D341Med (cell line): ENCODE measurements around the gene COA1.
"Not testable (repeated sequence)": the region's sequence is repeated elsewhere in the genome, so short reads cannot be mapped to it uniquely, and the experiment has no call there.

Experiments
- DNase-seq: peaks from one replicate; pipeline ENCODE4 v3.0.0; 2012; ENCODE audit warnings: low spot score

Gene COA1, protein sequence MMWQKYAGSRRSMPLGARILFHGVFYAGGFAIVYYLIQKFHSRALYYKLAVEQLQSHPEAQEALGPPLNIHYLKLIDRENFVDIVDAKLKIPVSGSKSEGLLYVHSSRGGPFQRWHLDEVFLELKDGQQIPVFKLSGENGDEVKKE

DNA sequence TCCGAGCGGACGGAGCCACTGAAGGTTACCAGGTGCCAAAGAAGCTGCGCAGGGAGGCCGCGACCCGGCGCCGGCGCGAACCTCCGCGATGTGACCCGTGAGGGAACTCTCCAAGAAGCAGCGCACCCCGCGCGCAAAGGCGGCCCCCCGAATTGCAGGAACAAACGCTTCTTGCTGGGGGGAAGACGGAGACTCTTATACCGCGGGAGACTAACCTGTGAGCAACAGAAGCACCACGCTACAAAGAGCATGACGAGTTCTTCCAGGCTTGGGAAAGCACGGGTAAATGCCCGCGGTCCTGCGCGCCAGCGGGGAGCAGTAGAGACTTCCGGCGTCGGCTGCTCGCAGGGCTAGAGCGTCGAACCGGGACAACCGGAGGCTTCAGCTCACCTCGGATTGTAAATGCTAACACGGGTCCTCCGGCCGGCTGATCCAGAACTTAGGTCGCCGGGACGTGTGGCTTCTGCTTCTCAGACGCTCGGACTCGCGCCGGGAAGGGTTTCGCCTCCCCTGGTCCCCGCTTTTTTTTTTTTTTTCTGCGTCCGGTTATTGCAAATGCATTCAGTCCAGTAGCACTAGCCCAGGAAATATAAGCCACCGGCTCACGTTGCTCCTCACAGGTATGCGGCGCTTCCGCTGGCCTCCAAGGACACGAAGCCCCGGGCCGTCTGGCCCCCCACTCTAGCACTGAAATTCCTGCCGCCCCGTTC, at the start of gene COA1:
Gene COA1, minus strand, starts transcription at position 310 of the 710 bp plus-strand sequence. CDS start 80,909 bp downstream, outside the sequence.
- peak; percentile 92 for DNase-seq

DNA sequence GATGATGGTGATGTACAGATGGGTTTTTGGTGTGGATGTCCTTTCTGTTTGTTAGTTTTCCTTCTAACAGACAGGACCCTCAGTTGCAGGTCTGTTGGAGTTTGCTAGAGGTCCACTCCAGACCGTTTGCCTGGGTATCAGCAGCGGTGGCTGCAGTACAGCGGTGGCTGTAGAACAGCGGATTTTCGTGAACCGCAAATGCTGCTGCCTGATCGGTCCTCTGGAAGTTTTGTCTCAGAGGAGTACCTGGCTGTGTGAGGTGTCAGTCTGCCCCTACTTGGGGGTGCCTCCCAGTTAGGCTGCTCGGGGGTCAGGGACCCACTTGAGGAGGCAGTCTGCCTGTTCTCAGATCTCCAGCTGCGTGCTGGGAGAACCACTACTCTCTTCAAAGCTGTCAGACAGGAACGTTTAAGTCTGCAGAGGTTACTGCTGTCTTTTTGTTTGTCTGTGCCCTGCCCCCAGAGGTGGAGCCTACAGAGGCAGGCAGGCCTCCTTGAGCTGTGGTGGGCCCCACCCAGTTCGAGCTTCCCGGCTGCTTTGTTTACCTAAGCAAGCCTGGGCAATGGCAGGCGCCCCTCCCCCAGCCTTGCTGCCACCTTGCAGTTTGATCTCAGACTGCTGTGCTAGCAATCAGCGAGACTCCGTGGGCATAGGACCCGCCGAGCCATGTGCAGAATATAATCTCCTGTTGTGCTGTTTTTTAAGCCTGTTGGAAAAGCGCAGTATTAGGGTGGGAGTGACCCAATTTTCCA, 49.1 kb upstream of the COA1 start:
- not testable (repeated sequence) for DNase-seq

DNA sequence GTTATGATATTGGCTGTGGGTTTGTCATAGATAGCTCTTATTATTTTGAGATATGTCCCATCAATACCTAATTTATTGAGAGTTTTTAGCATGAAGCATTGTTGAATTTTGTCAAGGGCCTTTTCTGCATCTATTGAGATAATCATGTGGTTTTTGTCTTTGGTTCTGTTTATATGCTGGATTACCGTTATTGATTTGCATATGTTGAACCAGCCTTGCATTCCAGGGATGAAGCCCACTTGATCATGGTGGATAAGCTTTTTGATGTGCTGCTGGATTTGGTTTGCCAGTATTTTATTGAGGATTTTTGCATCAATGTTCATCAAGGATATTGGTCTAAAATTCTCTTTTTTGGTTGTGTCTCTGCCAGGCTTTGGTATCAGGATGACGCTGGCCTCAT, 45.9 kb upstream of the COA1 start:
- DNase-seq = not testable (repeated sequence)

DNA sequence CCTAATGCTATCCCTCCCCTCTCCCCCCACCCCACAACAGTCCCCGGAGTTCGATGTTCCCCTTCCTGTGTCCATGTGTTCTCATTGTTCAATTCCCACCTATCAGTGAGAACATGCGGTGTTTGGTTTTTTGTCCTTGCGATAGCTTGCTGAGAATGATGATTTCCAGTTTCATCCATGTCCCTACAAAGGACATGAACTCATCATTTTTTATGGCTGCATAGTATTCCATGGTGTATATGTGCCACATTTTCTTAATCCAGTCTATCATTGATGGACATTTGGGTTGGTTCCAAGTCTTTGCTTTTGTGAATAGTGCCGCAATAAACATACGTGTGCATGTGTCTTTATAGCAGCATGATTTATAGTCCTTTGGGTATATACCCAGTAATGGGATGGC, 43.9 kb upstream of the COA1 start:
- DNase-seq = not testable (repeated sequence)

DNA sequence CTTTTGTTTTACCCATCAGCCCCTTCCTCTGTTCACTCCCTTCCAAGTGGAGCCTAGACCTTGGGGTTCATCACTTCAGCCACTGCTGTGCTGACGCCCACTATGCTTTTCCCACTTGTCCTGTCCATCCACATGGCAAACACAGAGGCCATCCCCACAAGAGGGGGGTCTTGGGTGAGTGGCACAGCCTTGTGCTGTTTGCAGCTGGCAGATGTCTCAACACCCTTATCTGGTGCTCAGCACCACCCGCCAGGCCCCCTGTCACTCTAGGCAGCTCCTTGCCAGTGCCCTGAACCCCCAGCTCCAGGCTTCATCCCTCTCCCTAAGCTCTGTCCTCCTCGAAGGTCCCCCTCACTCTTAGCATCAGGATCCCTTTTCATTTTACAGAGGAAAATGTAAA, 42.2 kb upstream of the COA1 start:
- no peak for DNase-seq

DNA sequence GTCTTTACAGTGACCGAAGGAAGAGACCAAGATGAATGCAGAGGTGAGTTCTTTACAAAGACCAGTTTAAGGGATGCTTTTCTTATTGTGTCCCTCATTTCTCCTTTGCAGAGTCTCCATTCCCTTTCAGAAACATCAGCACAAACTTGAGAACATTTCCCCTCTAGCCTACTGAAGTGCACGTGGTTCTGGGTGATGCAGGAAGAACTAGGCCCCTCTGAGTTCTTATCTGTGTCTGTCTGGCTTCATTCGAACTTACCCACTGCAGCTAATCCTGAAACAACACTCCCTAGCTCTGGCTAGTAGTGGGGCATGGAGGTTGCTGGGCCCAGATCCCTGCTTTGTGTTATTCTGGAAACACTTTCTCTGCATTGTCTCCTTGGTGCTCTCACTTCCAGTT, 41.8 kb upstream of the COA1 start:
- DNase-seq = no peak

DNA sequence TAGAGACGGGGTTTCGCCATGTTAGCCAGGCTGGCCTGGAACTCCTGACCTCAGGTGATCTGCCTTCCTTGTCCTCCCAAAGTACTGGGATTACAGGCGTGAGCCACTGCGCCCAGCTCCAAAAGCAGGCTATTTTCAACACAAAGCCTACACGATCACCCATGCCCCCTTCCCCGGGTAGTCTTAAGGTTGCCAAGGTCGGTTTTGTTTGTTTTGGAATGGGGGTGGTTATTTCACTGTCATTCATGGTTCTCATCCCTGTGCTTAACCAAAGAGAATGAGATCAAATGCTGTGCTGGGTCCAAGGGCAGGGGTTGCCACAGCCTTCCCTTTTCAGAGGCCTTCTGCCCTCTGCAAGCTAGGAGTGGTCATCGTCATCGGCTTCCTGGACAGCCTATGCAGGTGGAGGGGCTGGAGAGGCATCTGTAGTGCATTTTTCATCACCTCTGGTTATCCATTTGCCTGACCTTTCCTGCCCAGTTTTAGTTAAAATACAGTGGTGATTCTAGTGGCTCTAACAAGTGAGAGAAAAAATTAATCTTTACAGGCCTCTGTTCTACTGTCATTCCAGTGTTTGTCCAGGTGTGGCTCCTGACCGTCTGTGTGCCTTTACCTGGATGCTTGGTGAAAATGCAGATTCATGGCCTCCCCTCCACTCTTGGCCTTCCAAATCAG, 40.6 kb upstream of the COA1 start:
- DNase-seq = no peak

DNA sequence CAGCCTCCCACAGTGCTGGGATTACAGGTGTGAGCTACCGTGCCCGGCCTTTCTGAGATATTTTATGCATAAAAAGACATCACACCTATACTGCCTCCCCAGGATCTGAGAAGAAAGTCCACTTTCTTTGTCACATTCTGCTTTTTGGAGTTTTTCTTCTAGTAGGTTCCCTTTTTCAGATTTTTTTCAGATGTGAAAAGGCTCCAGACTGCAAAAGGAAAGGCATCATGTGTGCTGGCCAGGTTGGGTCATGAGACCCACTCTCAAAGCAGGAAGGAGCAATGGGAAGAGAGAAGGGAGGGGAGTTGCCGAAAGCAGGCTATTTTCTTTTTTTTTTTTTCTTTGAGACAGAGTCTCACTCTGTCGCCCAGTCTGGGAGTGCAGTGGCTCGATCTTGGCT, 40.0 kb upstream of the COA1 start:
- DNase-seq = no peak

DNA sequence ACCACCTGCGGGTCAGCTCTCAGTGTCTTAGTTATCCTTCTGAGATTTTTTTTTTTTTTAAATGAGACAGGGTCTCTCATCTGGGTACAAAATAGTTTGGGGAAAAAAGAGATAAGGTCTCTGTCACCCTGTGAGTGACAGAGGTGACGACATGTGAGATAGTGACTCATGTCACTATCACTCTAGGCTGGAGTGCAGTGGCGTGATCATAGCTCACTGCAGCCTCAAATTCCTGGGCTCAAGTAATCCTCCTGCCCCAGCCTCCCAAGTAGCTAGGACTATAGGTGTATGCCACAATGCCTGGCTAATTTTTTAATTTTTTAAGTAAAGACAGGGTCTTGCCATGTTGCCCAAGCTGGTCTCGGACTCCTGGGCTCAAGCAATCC, 39.6 kb upstream of the COA1 start:
- no peak for DNase-seq

DNA sequence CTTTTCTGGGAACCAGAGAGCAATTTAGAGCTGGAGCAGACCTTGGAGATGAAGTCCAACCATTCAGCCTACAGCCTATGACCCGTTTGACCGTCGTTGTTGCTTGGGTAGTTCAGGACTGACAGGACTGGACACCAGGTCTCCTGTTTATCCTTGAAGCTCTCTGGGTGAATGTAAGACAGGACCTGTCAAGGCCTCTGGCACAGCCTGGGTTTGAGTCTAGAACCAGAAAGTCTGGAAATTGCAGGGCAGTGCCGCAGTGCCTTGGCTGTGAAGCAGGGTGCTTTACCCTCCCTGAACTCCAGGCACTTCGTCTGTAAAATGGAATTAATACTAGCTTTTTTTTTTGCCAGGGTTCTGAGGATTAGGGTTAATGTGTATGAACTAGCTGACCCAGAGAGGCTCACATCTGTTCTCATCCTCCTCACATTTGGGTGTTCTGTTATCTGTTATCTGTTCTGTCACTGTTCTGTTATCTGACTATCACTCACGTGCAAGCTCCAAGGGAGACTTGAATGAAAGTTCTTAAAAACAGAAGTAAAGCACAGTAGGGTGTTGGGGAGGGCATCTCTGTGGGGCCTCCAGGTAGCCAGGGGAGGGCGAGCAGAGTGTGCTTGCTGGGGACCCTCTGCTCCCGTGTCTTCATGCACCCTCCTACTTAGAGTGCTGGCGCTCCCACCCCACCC, 39.0 kb upstream of the COA1 start:
- DNase-seq = no peak

DNA sequence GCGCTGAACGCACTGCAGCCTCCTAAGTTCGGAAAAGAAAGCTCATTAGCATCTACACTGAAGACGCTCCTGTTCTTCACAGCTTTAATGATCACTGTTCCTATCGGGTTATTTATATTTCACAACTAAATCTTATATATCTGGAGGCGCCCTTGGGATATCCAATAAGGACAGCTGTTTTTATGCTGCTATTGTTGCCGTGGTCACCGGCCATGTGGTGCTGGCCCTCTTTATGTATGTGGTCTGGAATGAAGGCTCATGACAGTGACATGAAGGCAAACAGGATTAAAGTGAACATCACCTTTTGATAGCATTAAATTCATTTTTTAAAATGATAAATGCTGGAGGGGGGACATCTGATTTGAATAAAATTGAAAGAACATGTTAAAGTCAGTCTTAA, 38.0 kb upstream of the COA1 start:
- no peak for DNase-seq

DNA sequence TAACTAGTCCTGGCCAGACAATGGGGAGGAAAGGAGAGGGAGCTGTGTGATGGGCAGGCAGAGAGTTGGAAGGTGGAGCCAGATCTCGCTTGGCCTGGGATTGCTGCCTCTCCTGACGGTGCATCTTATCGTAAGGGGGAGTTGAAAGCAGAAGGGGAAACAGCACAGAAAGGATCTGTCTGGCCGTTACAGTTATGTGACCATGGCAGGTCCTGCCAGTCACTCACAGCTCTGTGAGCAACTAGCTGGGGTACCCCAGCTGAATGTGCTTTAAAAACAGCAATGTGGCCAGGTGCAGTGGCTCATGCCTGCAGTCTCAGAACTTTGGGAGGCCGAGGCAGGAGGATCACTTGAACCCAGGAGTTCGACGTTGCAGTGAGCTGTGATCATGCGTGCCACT, 37.2 kb upstream of the COA1 start:
- no peak for DNase-seq

DNA sequence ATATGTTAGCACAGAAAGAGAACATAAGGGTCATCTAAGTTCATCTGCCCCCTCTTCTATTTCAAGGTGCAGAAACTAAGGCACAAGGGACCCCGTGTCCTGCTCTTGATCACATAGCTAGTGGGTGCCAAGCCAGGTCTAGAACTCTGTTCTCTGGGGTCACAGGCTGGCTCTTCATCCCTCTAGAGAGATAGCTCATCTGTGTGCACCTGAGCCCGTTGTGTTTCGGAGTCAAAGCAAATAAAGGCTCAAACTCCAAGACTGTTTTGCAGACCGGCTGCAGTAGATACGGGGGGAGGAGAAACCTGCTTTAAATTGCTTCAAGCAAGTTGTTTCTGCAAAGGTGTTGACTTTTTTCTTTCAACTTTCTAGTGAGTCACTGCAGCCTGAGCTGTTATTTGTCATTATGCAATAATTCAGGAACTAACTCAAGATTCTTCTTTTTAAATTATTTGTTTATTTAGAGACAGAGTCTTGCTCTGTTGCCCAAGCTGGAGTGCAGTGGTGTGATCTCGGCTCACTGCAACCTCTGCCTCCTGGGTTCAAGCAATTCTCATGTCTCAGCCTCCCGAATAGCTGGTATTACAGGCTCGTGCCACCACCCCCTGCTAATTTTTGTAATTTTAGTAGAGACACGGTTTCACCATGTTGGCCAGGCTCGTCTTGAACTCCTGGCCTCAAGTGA, 35.6 kb upstream of the COA1 start:
- DNase-seq = no peak

DNA sequence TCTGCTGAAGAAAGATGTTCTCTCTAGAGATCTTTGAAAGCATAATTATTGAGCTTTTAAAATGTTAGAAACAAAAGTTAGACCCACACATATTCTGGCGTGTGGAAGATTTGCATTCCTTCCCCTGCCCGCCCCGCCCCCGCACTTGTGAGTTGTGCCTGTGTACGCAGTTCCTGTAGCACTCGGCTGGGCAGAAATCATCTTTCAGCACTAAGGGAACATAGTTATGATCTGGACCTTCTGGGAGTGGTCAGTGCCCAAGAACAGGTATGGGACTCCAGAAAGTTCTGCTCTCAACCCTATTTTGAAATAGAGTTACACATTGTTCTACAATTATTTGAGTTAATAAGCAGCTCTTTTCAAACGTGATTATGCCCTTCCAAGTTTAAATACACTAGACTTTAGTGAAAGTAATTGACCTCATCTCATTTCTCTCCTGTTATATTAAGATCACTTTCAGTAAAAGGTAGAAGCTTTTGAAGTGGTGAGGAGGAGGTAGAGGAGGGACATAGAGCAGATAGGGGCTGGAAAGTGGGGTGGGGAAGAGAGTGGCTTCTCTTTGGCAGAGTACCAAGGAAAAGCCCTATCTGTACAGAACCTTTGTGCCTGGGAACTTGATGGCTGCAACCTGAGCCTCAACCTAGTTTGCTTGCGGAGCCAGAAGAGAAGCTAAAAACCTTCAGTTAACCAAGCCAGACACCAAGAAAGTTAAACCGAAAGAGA, 34.9 kb upstream of the COA1 start:
- no peak for DNase-seq

DNA sequence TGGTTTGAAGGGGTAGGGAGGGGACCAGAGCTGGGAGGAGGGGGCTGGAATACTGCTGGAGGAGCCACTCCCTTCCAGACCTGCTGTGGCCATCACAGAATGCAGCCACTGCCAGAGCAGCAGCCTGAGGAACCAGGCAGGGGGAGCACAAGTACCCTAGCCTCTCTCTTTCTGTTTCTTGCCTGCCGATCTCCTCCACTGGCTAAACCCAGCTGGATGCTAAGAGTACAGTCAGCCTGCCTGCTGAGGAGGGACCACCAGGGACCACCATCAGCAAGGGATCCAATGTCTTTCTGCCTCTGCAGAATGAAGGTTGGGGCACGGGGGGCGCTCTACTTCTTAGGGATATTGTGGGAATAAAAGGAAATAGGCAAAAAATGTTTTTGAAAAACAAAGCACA, 33.9 kb upstream of the COA1 start:
- DNase-seq = no peak

DNA sequence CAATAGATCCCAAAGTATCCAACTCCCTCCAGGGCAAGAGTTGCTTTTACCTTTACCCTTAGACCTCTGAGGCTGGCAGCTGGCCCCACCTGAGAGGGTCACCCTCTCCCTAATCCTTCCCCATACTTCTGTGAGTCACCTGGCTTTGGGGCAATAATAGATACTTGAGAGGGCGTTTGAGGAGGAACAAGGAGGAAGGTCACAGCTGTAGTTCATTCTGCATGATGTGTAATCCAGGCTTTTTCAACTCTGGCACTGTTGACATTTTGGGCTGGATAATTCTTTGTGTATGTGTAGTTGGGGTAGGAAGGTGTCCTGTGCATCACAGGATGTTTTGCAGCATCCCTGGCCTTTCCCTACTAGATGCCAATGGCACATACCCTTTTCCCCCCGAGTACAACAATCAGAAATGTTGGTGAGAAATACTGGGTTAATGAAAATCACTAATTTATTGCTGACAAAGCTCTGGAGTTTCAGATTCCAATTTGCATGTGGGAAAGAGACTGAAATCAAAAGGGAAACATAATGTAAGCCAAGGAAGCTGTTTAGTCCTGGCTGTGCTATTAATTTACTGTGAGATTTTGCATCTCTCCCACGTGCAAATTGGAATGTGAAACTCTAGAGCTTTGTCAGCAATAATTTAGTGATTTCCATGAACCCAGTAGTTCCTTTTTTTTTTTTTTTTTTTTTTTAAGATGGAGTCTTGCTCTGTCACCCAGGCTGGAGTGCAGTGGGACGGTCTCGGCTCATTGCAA, 32.8 kb upstream of the COA1 start:
- DNase-seq = no peak

DNA sequence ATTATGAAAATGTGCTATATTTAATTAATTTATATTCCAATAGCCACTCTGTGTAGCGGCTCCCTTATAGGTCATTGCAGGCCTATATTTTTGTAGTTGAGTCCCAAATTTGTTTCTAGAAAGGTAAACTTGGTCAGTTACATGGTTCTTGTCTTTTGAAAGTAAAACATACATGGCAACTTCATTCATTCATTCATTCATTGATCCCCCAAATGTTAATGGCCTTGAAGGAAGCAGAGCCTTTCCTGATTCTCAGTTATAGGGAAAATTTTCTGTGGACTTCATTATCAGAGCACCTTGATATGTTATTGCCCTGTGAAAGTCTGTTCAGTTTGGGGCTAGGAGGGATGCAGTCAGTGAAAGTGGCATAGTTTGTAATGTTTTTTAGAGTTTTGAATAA, 32.1 kb upstream of the COA1 start:
- no peak for DNase-seq

DNA sequence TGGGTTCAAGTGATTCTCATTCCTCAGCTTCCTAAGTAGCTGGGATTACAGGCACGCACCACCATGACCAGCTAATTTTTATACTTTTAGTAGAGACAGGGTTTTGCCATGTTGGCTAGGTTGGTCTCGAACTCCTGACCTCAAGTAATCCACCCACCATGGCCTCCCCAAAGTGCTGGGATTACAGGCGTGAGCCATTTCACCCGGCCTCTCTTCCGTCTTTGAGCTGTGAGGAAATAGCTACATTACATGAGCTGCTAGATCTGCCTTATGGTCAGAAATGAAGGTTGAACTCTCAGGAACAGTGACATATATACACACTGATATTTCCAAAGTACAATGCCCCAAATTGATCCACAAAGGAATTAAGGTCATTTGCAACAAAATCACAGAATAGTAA, 31.5 kb upstream of the COA1 start:
- no peak for DNase-seq

DNA sequence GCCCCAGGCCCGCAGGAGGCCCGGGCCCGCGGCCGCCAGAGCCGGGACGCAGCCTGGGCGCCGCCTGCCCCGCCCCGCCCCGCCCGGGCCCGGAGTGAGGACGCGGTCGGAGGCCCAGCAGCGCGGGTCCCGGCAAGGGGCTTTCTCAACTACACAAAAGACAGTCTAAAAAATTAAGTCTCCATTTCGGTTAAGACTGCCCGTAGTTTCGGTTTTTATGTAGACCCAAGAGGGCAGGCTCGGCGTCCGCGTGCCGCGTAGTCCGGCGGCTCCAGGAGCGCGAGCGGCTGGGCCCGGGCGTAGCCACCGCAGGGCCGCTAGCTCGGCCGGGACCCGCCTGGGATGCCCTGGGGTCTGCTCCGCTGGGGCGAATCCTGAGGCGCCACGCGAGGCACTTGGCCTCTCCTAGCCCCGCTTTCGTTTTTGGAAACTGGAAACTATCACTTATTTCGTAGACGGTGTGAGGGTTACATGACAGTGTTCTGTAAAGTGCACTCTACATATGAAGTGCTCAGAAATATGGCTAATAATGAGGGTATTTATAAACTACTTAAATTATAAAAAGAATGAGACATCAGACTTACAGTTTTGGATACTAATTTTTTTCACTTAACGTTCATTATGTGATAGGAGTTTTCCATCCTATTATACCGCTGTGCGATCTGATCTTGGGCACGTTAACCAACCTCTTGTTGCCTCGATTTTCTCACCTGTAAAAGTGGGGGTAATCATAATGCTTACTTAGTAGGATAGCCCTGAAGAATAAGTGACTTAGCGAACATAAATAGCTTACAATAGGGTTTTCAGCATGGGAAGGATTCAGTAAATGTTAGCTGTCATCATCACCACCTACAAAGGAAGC, 29.7 kb upstream of the COA1 start:
- peak; percentile 84 for DNase-seq
